ENCODE results near the gene TIMD4. TPM values are rescaled to one million over a fixed set of nuclear protein-coding genes. Genes with fewer than 3 reads are reported as not detected.

Gene TIMD4
- not detected in 2 replicates for total RNA-seq
- total RNA-seq (2013): 0.16 TPM
- polyA plus RNA-seq: 0.07 and 0.16 TPM in 2 replicates
- polyA minus RNA-seq: 0.21 TPM in 1 of 2 replicates, not detected in the other

GRCh38 chr5:156963125-156963524 is at the start of gene TIMD4:
TIMD4 (minus strand) TSS chr5:156963226; CDS start chr5:156963198, 28 bp downstream.
- Histone ChIP-seq H3K9ac (ENCODE audit: low read length) (no peak within 1 kb of the TSS), H4K20me1 (ENCODE audit: control insufficient read depth, insufficient read depth, low read length, poor library complexity, severe bottlenecking) (no peaks in the 10 kb centered on the region), H3K4me1 (ENCODE audit: control insufficient read depth in 2 of 2, insufficient read depth in 2 of 2, low read length in 2 of 2) (peaks cover 0 to 6% of the 10 kb centered on the region in 2 donors), H3K36me3 (replicated peaks in 1 of 2; ENCODE audit: control extremely low read depth in 1 of 2, control insufficient read depth in 1 of 2, extremely low read depth in 1 of 2, insufficient read depth in 2 of 2, low read length in 1 of 2) (no peaks in the 10 kb centered on the region), H3K27ac (ENCODE audit: low read length in 2 of 2) (no peak within 1 kb of the TSS), H2AFZ (ENCODE audit: insufficient read depth, low read depth, low read length, poor library complexity, severe bottlenecking) (no peak within 1 kb of the TSS), H3K9me3 (ENCODE audit: control extremely low read depth in 1 of 3, control insufficient read depth in 2 of 3, insufficient read depth in 1 of 3, low read length in 2 of 3) (no peaks in the 10 kb centered on the region), H3K4me3 (ENCODE audit: control extremely low read depth in 1 of 5, extremely low read depth in 1 of 5, insufficient read depth in 1 of 5, low read depth in 2 of 5, low read length in 4 of 5) (no peak within 1 kb of the TSS), H3K4me2 (replicated peaks; ENCODE audit: low read depth, low read length, poor library complexity, severe bottlenecking) (no peak within 1 kb of the TSS), H3K79me2 (ENCODE audit: control insufficient read depth, insufficient read depth, low read length) (no peaks in the 10 kb centered on the region), H3K27me3 (replicated peaks in 1 of 4; ENCODE audit: control extremely low read depth in 1 of 4, control insufficient read depth in 3 of 4, insufficient read depth in 4 of 4, low read length in 3 of 4) (peaks cover 0 to 3% (median 0%) of the 10 kb centered on the region in 4 experiments)
- Mint-ChIP-seq H3K27me3 (peaks cover 4% of the 10 kb centered on the region), H3K4me3 (no peak within 1 kb of the TSS), H3K9me3 (ENCODE audit: insufficient read depth) (no peaks in the 10 kb centered on the region), H3K4me1 (peaks cover 6% of the 10 kb centered on the region), H3K27ac (no peak within 1 kb of the TSS)
- POLR2A ChIA-PET: no interaction called here
- CTCF ChIA-PET: no interaction called here
- intact Hi-C loops (cut with micrococcal nuclease): no loop called here
- TF ChIP-seq CTCF (IDR thresholded peaks at IDR 0.05): no peak
- no peak for TF ChIP-seq EZH2 (IDR thresholded peaks at IDR 0.05; ENCODE audit: borderline replicate concordance, insufficient read depth, low read depth, low read length, poor library complexity, severe bottlenecking)
- ATAC-seq (ENCODE audit: low read depth) (no peak), DNase-seq (no peak)
- WGBS (ENCODE audit: insufficient coverage): 100% methylated on average over 1 of the region's 4 CpGs

DNA sequence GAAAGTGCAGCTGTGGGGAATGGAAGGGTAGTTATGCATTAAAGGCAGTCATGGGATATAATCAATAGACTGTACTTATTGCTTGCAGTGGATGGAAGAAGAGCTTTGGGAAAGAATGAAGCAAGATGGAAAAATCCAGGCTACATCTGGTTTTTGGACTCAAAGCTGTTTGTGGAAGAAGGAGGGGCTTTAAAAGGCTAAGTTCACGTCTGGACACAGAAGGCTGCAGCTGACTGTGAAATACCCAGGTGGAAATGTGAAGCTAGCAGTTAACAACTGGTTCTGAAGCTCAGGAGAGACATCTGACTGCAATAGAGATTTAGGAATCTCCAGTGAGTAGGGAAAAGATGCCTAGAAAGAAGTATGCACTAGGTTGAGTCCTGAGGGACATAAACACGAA is 43.2 kb upstream of the TIMD4 start:
- Histone ChIP-seq H3K4me1 (ENCODE audit: control insufficient read depth in 2 of 2, insufficient read depth in 2 of 2, low read length in 2 of 2) (no peaks in the 10 kb centered on the region), H3K79me2 (ENCODE audit: control insufficient read depth, insufficient read depth, low read length) (no peaks in the 10 kb centered on the region), H3K27ac (ENCODE audit: low read length in 2 of 2) (no peak overlapping the region), H3K4me2 (replicated peaks; ENCODE audit: low read depth, low read length, poor library complexity, severe bottlenecking) (no peak overlapping the region), H3K4me3 (ENCODE audit: control extremely low read depth in 1 of 5, extremely low read depth in 1 of 5, insufficient read depth in 1 of 5, low read depth in 2 of 5, low read length in 4 of 5) (no peak overlapping the region), H3K9ac (ENCODE audit: low read length) (no peak overlapping the region), H3K9me3 (ENCODE audit: control extremely low read depth in 1 of 3, control insufficient read depth in 2 of 3, insufficient read depth in 1 of 3, low read length in 2 of 3) (peaks cover 0 to 7% (median 0%) of the 10 kb centered on the region in 3 donors), H4K20me1 (ENCODE audit: control insufficient read depth, insufficient read depth, low read length, poor library complexity, severe bottlenecking) (no peaks in the 10 kb centered on the region), H3K36me3 (replicated peaks in 1 of 2; ENCODE audit: control extremely low read depth in 1 of 2, control insufficient read depth in 1 of 2, extremely low read depth in 1 of 2, insufficient read depth in 2 of 2, low read length in 1 of 2) (no peaks in the 10 kb centered on the region), H2AFZ (ENCODE audit: insufficient read depth, low read depth, low read length, poor library complexity, severe bottlenecking) (no peak overlapping the region), H3K27me3 (replicated peaks in 1 of 4; ENCODE audit: control extremely low read depth in 1 of 4, control insufficient read depth in 3 of 4, insufficient read depth in 4 of 4, low read length in 3 of 4) (peaks cover 0 to 6% (median 0%) of the 10 kb centered on the region in 4 experiments)
- CTCF ChIA-PET: no interaction called here
- Mint-ChIP-seq H3K9me3 (ENCODE audit: insufficient read depth) (peaks cover 3% of the 10 kb centered on the region), H3K27ac (no peak overlapping the region), H3K4me1 (no peaks in the 10 kb centered on the region), H3K4me3 (no peak overlapping the region), H3K27me3 (peaks cover 16% of the 10 kb centered on the region)
- ATAC-seq (ENCODE audit: low read depth) (no peak), DNase-seq (no peak)
- POLR2A ChIA-PET: no interaction called here
- WGBS (ENCODE audit: insufficient coverage): 95% methylated on average over 2 of the region's 2 CpGs
- intact Hi-C loops (cut with micrococcal nuclease): no loop called here
- TF ChIP-seq CTCF (IDR thresholded peaks at IDR 0.05) (no peak), EZH2 (IDR thresholded peaks at IDR 0.05; ENCODE audit: borderline replicate concordance, insufficient read depth, low read depth, low read length, poor library complexity, severe bottlenecking) (no peak)
